ENCODE results near the gene SMYD3.

SMYD3 gene

DNA sequence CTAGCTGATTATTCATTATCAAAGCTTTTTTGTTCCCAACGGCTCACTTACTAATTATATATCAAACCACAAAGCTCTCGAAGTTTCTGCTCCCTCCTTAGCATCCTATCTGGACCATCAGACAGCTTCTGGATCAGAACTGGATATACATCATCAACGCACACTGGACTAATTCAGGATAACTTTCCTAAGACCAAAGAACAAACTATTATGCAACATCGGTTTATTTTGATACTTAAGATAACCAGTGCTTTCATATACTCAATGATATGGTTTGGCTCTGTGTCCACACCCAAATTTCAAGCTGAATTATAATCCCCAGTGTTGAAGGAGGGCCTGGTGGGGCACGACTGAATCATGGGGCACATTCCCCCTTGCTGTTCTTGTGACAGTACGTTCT, 110.8 kb downstream of the SMYD3 start:
- TF ChIP-seq POLR2AphosphoS5 (IDR thresholded peaks at IDR 0.05; ENCODE audit: low read depth) (no peak), SPI1 (IDR thresholded peaks at IDR 0.05; ENCODE audit: borderline replicate concordance, low read depth) (no peak), GABPA (IDR thresholded peaks at IDR 0.05; ENCODE audit: low read depth) (no peak)
- H3K4me3 ChIP-seq (replicated peaks; ENCODE audit: insufficient read depth, low read length): no peak overlapping the region
- no peaks in the 10 kb centered on the region for H3K27me3 ChIP-seq (ENCODE audit: insufficient read depth, poor library complexity, severe bottlenecking)
- no peak for DNase-seq (ENCODE audit: low read depth in 1 of 2, low spot score in 1 of 2)
- H3K27ac ChIP-seq (replicated peaks): no peak overlapping the region

DNA sequence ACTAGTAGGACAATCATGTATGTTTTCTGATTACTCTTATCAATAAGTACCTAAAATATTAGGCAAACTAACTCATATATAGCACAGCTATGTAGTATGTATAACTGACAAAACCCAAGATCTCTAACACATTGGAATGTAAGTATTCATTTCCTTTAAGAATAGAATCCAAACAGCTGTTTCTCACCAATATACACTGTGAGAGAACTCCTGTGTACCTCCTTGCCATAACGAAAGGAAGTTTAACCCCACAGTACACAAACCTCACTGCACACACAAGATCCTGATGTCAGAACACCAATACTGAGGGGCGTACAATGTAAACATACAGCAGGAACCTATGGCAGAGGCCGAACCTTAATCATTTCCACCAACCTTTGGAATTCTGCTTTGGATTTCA, 113.0 kb downstream of the SMYD3 start:
- Histone ChIP-seq H3K4me3 (replicated peaks; ENCODE audit: insufficient read depth, low read length) (no peak overlapping the region), H3K27me3 (ENCODE audit: insufficient read depth, poor library complexity, severe bottlenecking) (no peaks in the 10 kb centered on the region), H3K27ac (replicated peaks) (no peak overlapping the region)
- TF ChIP-seq, protein P1, sequence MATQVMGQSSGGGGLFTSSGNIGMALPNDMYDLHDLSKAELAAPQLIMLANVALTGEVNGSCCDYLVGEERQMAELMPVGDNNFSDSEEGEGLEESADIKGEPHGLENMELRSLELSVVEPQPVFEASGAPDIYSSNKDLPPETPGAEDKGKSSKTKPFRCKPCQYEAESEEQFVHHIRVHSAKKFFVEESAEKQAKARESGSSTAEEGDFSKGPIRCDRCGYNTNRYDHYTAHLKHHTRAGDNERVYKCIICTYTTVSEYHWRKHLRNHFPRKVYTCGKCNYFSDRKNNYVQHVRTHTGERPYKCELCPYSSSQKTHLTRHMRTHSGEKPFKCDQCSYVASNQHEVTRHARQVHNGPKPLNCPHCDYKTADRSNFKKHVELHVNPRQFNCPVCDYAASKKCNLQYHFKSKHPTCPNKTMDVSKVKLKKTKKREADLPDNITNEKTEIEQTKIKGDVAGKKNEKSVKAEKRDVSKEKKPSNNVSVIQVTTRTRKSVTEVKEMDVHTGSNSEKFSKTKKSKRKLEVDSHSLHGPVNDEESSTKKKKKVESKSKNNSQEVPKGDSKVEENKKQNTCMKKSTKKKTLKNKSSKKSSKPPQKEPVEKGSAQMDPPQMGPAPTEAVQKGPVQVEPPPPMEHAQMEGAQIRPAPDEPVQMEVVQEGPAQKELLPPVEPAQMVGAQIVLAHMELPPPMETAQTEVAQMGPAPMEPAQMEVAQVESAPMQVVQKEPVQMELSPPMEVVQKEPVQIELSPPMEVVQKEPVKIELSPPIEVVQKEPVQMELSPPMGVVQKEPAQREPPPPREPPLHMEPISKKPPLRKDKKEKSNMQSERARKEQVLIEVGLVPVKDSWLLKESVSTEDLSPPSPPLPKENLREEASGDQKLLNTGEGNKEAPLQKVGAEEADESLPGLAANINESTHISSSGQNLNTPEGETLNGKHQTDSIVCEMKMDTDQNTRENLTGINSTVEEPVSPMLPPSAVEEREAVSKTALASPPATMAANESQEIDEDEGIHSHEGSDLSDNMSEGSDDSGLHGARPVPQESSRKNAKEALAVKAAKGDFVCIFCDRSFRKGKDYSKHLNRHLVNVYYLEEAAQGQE (IDR thresholded peaks at IDR 0.05; ENCODE audit: insufficient replicate concordance, low read depth): no peak
- TF ChIP-seq GABPA (IDR thresholded peaks at IDR 0.05; ENCODE audit: low read depth) (no peak), POLR2AphosphoS5 (IDR thresholded peaks at IDR 0.05; ENCODE audit: low read depth) (no peak), SPI1 (IDR thresholded peaks at IDR 0.05; ENCODE audit: borderline replicate concordance, low read depth) (no peak)
- TF ChIP-seq, protein P2, sequence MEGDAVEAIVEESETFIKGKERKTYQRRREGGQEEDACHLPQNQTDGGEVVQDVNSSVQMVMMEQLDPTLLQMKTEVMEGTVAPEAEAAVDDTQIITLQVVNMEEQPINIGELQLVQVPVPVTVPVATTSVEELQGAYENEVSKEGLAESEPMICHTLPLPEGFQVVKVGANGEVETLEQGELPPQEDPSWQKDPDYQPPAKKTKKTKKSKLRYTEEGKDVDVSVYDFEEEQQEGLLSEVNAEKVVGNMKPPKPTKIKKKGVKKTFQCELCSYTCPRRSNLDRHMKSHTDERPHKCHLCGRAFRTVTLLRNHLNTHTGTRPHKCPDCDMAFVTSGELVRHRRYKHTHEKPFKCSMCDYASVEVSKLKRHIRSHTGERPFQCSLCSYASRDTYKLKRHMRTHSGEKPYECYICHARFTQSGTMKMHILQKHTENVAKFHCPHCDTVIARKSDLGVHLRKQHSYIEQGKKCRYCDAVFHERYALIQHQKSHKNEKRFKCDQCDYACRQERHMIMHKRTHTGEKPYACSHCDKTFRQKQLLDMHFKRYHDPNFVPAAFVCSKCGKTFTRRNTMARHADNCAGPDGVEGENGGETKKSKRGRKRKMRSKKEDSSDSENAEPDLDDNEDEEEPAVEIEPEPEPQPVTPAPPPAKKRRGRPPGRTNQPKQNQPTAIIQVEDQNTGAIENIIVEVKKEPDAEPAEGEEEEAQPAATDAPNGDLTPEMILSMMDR (IDR thresholded peaks at IDR 0.05; ENCODE audit: insufficient read depth, low read length): no peak
- no peak for DNase-seq (ENCODE audit: low read depth in 1 of 2, low spot score in 1 of 2)

DNA sequence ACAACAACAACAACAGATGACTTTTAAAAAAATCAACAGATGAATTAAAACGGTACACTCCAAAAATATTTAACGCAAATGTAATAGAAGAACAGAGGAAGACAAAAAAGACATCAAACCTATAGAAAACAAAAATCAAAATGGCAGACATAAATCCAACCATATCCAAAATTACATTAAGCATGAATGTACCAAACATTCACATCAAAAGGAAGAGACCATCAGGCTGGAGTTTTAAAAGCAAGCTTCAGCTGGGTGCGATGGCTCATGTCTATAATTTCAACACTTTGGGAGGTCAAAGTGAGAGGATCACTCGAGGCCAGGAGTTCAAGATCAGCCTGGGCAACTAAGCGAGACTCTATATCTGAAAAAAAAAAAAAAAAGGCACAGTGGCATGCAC, 116.2 kb downstream of the SMYD3 start:
- H3K4me3 ChIP-seq (replicated peaks; ENCODE audit: insufficient read depth, low read length): no peak overlapping the region
- H3K27me3 ChIP-seq (ENCODE audit: insufficient read depth, poor library complexity, severe bottlenecking): no peaks in the 10 kb centered on the region
- TF ChIP-seq POLR2AphosphoS5 (IDR thresholded peaks at IDR 0.05; ENCODE audit: low read depth): no peak
- TF ChIP-seq SPI1 (IDR thresholded peaks at IDR 0.05; ENCODE audit: borderline replicate concordance, low read depth): no peak
- TF ChIP-seq, protein P2 (IDR thresholded peaks at IDR 0.05; ENCODE audit: insufficient read depth, low read length): no peak
- TF ChIP-seq, protein P1 (IDR thresholded peaks at IDR 0.05; ENCODE audit: insufficient replicate concordance, low read depth): no peak
- no peak for TF ChIP-seq GABPA (IDR thresholded peaks at IDR 0.05; ENCODE audit: low read depth)
- H3K27ac ChIP-seq (replicated peaks): no peak overlapping the region
- no peak for DNase-seq (ENCODE audit: low read depth in 1 of 2, low spot score in 1 of 2)

DNA sequence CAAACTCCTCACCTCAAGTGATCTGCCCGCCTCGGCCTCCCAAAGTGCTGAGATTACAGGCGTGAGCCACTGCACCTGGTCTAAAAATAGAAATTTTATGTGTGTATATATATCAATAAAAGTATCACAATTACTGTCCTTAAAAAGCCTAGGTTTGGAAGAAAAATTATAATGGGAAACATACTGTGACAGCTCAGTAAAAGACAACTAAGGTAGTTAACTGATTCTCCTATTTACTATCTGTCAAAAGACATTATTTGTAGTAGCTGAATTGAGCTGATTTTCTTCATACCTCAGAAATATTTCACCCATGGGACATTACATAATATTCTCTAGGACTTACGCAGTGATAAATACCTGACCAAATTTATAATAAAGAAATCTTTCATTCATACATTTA, 122.5 kb downstream of the SMYD3 start:
- Histone ChIP-seq H3K27me3 (ENCODE audit: insufficient read depth, poor library complexity, severe bottlenecking) (no peaks in the 10 kb centered on the region), H3K4me3 (replicated peaks; ENCODE audit: insufficient read depth, low read length) (no peak overlapping the region), H3K27ac (replicated peaks) (no peak overlapping the region)
- TF ChIP-seq GABPA (IDR thresholded peaks at IDR 0.05; ENCODE audit: low read depth) (no peak), POLR2AphosphoS5 (IDR thresholded peaks at IDR 0.05; ENCODE audit: low read depth) (no peak), SPI1 (IDR thresholded peaks at IDR 0.05; ENCODE audit: borderline replicate concordance, low read depth) (no peak)
- TF ChIP-seq, protein P1 (IDR thresholded peaks at IDR 0.05; ENCODE audit: insufficient replicate concordance, low read depth): no peak
- TF ChIP-seq, protein P2 (IDR thresholded peaks at IDR 0.05; ENCODE audit: insufficient read depth, low read length): no peak
- DNase-seq (ENCODE audit: low read depth in 1 of 2, low spot score in 1 of 2): no peak
